GM13977 (cell line): ENCODE results near the gene DPY19L3.

Experiments used
- DNase-seq: peaks from one replicate; pipeline ENCODE4 v3.0.0; 2012; ENCODE audit warnings: low spot score
- in situ Hi-C: fragments of 300-500 bp; cut with MboI; formaldehyde crosslinking; loops from one replicate; pipeline ENCODE4 v1.12.0; 2022; ENCODE audit warnings: low sequenced_read_pairs, low pct_unique_long_range_greater_than_20kb, mixed read lengths, inconsistent platforms; ENCODE audit not compliant: unreplicated experiment
- TF ChIP-seq, protein P1 (sequence below): IDR thresholded peaks from 2 replicates; pipeline ENCODE4 v1.5.1; 2012; ENCODE audit warnings: mild to moderate bottlenecking, control low read depth; ENCODE audit not compliant: insufficient read depth; ENCODE audit errors: extremely low read depth, missing control alignments

The DPY19L3 gene, protein sequence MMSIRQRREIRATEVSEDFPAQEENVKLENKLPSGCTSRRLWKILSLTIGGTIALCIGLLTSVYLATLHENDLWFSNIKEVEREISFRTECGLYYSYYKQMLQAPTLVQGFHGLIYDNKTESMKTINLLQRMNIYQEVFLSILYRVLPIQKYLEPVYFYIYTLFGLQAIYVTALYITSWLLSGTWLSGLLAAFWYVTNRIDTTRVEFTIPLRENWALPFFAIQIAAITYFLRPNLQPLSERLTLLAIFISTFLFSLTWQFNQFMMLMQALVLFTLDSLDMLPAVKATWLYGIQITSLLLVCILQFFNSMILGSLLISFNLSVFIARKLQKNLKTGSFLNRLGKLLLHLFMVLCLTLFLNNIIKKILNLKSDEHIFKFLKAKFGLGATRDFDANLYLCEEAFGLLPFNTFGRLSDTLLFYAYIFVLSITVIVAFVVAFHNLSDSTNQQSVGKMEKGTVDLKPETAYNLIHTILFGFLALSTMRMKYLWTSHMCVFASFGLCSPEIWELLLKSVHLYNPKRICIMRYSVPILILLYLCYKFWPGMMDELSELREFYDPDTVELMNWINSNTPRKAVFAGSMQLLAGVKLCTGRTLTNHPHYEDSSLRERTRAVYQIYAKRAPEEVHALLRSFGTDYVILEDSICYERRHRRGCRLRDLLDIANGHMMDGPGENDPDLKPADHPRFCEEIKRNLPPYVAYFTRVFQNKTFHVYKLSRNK

GRCh38 chr19:32405431-32406160, at the start of gene DPY19L3:
DPY19L3 (plus strand) TSS chr19:32405770; CDS start chr19:32408254, 2,484 bp downstream.
- TF ChIP-seq, protein P1, sequence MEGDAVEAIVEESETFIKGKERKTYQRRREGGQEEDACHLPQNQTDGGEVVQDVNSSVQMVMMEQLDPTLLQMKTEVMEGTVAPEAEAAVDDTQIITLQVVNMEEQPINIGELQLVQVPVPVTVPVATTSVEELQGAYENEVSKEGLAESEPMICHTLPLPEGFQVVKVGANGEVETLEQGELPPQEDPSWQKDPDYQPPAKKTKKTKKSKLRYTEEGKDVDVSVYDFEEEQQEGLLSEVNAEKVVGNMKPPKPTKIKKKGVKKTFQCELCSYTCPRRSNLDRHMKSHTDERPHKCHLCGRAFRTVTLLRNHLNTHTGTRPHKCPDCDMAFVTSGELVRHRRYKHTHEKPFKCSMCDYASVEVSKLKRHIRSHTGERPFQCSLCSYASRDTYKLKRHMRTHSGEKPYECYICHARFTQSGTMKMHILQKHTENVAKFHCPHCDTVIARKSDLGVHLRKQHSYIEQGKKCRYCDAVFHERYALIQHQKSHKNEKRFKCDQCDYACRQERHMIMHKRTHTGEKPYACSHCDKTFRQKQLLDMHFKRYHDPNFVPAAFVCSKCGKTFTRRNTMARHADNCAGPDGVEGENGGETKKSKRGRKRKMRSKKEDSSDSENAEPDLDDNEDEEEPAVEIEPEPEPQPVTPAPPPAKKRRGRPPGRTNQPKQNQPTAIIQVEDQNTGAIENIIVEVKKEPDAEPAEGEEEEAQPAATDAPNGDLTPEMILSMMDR: no peak
- peak; percentile 98 for DNase-seq
- in situ Hi-C loops: no loop called here

DNA sequence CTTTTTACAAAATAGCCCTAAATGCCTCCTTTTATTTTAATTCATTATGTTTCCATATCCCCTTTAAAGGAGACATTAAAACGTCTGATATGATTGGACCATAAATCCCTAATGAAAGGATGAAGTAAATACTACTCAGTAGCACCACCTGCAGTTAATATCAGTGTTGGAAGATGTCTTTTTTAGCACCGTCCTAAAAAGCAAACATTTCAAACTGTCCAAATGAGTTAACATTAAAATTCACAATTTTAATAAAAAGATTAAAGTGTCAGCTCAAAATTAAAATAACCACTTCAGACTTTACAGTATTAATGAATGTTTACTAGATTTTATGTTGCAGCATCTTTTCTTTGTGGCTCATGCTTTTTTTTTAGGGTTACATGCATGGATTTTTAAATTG, 47.9 kb upstream of the DPY19L3 start:
- in situ Hi-C loops: no loop called here
- TF ChIP-seq, protein P1: peak; percentile 25
- no peak for DNase-seq

DNA sequence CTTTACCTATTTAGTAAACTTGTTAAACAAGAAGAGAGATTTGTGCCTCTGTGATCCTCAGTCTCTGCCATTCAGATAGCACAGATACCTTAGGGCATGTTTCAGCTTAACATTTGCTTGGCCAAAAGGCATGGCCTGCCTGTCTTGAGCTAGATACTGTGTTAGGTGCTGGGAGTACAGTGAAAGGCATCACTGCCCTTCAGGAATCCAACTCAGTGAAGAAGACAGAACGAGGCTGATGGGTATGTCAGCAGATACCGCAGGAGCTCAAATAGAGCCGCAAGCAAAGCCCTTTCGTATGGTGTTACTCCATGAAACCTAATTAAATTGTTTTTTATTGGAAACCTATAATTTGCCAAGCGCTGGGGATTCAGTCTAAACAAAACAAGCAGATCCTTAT, 47.2 kb upstream of the DPY19L3 start:
- in situ Hi-C loops: no loop called here
- DNase-seq: no peak

GRCh38 chr19:32359581-32359980, 46.0 kb upstream of the DPY19L3 start:
- TF ChIP-seq, protein P1: no peak
- in situ Hi-C loops: no loop called here

More for the DNA sequence above, 47.2 kb upstream of the DPY19L3 start:
- TF ChIP-seq, protein P1: no peak

DNA sequence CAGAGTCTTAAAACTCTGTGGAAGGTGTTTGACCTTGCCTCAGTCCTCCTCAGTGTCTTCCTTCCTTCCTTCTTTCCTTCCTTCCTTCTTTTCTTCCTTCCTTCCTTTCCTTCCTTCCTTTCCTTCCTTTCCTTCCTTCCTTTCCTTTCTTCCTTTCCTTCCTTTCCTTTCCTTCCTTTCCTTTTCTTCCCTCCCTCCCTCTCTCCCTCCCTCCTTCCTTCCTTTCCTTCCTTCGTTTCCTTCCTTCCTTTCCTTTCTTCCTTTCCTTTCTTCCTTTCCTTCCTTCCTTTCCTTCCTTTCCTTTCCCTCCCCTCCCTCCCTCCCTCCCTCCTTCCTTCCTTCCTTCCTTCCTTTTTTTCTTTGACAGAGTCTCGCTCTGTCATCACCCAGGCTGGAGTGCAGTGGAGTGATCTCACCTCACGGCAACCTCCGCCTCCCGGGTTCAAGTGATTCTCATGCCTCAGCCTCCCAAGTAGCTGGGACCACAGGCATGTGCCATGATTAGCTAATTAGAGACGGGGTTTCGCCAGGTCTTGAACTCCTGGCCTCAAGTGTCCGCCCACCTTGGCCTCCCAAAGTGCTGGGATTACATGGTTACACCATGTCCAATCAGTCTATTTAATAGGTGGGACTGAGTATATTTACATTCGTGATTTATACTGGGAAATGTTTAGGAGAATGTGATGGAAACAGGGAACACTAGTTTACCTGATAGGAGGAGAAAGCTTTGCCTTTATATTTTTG, 43.8 kb upstream of the DPY19L3 start:
- TF ChIP-seq, protein P1: no peak
- in situ Hi-C loops: no loop called here
- DNase-seq: no peak

More at GRCh38 chr19:32359581-32359980, 46.0 kb upstream of the DPY19L3 start:
- DNase-seq: no peak

DNA sequence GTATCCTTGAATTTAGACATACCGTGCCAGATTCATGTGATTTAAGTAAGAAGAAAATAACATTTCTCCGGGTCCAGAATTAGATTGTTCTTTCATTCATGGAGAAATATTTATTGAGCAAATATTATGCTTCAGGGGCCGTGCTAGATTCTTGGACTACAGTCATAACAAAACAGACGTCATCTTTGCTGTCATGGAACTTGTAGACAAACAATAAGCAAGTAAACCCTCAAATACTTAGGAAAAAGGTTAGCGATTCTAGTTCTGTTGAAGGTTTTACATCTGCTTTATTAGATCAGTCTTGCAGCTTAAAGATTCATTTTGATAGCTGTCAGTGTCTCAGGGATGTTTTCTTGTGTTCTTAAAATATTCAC, 43.3 kb upstream of the DPY19L3 start:
- in situ Hi-C loops: no loop called here
- no peak for DNase-seq
- TF ChIP-seq, protein P1: no peak
